Suprapubic skin (tissue), 4 donors: ENCODE data around the gene BCAS1.

ENCODE experiments used
- POLR2A ChIP-seq, 2 donors: fragments of 450-650 bp; IDR thresholded peaks; one replicate each; pipeline ENCODE4 v1.6.1; 2017; ENCODE audit warnings: antibody characterized with exemption in 2 of 2, mild to moderate bottlenecking in 2 of 2, moderate library complexity in 2 of 2
- POLR2AphosphoS5 ChIP-seq, 3 donors: sonication (generic); formaldehyde crosslinking; IDR thresholded peaks; one replicate each; pipeline ENCODE4 v1.6.1; 2017; ENCODE audit warnings: antibody characterized with exemption in 3 of 3

DNA sequence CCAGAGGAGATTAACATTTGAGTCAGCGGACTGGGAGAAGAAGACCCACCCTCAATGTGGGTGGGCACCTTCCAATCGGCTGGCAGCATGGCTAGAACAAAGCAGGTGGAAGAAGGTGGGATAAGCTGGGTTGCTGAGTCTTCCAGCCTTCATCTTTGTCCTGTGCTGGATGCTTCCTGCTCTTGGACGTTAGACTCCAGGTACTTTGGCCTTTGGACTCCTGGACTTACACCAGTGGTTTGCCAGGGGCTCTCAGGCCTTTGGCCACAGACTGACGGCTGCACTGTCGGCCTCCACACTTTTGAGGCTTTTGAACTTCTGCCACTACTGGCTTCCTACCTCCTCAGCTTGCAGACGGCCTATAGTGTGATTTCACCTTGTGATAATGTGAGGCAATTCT, 50.8 kb downstream of the BCAS1 start:
- no peak for TF ChIP-seq POLR2A (IDR thresholded peaks at IDR 0.05)
- no peak for TF ChIP-seq POLR2AphosphoS5 (IDR thresholded peaks at IDR 0.05)
